Testis (tissue), 2 donors: Measurements from ENCODE around the gene PSMC3IP.
"Not testable (repeated sequence)": the region's sequence is repeated elsewhere in the genome, so short reads cannot be mapped to it uniquely, and the experiment has no call there.

Experiments used
- CTCF ChIP-seq, 3 experiments: fragments of 450-650 bp in 2 of 3; fragments of 200-600 bp in 1 of 3; sonication (generic) in 1 of 3; IDR thresholded peaks; one replicate each; pipeline ENCODE4 v1.5.1; 2016 to 2019; ENCODE audit warnings: antibody characterized with exemption in 3 of 3, mild to moderate bottlenecking in 2 of 3, moderate library complexity in 1 of 3
- POLR2A ChIP-seq: fragments of 450-650 bp; IDR thresholded peaks from one replicate; pipeline ENCODE4 v1.6.1; 2017; ENCODE audit warnings: antibody characterized with exemption, mild to moderate bottlenecking, moderate library complexity

- TF ChIP-seq POLR2A; CTCF (IDR thresholded peaks at IDR 0.05): not testable (repeated sequence)
Observed at GRCh38 chr17:42540558-42540957, 37.0 kb downstream of the PSMC3IP start.
